Measurements from ENCODE around the gene LHX4.

The LHX4 gene

DNA sequence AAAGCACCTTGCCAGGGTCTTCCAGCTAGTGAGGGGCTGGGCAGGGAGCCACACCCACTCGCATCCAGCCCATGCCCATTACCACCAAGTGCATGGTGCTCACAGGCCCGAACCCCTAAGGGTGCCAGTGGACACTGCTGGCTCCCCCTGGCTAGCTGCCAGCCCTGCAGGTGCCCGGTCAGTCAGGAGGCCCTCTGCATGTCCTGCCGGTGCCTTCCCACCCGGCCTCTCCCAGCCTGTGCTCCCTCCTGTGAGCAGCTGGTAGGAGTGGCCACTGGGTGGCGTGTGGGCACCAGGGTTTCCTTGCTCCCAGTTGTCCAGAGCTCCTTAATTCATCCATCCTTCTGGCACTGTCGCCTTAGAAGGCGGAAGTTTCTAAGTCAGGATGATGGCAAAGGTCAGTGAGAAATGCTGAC lies 42.0 kb upstream of the LHX4 start:
- no peak overlapping the region for H3K9ac ChIP-seq (ENCODE audit: low read length)

DNA sequence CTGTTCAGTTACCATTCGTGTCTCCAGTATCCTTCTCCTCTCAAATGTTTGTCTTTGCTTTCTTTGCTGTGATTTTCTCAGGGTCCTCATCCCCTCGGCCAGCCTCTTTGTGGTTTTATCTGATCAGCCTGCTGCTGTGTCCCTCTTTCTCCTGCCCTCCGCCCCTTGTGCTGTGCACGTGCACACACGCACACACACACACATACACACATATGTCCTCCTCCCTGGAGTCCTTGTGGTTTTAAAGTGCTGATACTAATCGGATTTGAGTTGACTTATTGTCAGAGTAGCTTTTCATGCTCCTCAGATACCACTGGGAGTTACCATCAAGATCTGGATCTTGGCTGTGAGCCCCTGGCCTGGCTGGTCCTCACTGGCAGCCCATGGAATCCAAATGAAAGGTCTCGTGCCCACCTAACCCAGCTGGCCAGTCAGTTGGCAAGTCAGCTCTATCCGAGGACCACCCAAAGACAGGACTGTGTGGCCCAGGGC lies 41.3 kb upstream of the LHX4 start:
- Histone ChIP-seq H3K4me3 (ENCODE audit: low read depth, low read length) (no peak overlapping the region), H3K36me3 (ENCODE audit: control insufficient read depth, insufficient read depth, low read length) (peaks cover 65% of the 10 kb centered on the region), H3K27ac (ENCODE audit: low read depth, low read length) (no peak overlapping the region), H3K9me3 (ENCODE audit: control insufficient read depth, insufficient read depth, low read depth, low read length) (no peaks in the 10 kb centered on the region), H3K9ac (ENCODE audit: low read length) (no peak overlapping the region), H3K27me3 (ENCODE audit: control insufficient read depth, insufficient read depth, low read length) (no peaks in the 10 kb centered on the region), H3K4me1 (ENCODE audit: control insufficient read depth, insufficient read depth, low read length) (no peaks in the 10 kb centered on the region)

More for the DNA sequence above, 42.0 kb upstream of the LHX4 start:
- no peaks in the 10 kb centered on the region for H3K9me3 ChIP-seq (ENCODE audit: control insufficient read depth, insufficient read depth, low read depth, low read length)
- no peaks in the 10 kb centered on the region for H3K27me3 ChIP-seq (ENCODE audit: control insufficient read depth, insufficient read depth, low read length)
- no peak overlapping the region for H3K27ac ChIP-seq (ENCODE audit: low read depth, low read length)
- no peaks in the 10 kb centered on the region for H3K4me1 ChIP-seq (ENCODE audit: control insufficient read depth, insufficient read depth, low read length)
- peaks cover 68% of the 10 kb centered on the region for H3K36me3 ChIP-seq (ENCODE audit: control insufficient read depth, insufficient read depth, low read length)
- no peak overlapping the region for H3K4me3 ChIP-seq (ENCODE audit: low read depth, low read length)

DNA sequence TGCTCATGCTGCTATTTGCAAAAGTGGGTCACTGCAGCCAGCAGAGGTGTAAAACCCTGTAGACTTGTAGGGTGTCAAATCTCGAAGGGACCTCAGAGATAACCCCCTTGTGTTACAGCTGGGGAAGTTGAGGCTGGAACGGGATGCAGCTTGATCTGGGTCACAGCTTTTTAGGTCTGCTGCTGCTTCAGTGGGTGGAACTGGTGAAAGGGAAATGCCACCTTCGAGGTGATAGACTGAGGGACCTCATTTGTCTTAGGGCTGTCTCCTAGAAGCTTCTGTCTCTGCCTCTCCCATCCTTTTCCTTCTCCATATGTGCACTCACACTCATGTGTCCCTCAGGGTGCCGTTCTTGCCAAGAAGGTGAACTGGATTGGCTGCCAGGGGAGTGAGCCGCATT lies 40.0 kb upstream of the LHX4 start:
- no peak overlapping the region for H3K9ac ChIP-seq (ENCODE audit: low read length)
- no peak overlapping the region for H3K4me3 ChIP-seq (ENCODE audit: low read depth, low read length)
- H3K4me1 ChIP-seq (ENCODE audit: control insufficient read depth, insufficient read depth, low read length), result peaks cover 6% of the 10 kb centered on the region; the same call in 1 of the 2 replicates
- no peaks in the 10 kb centered on the region for H3K9me3 ChIP-seq (ENCODE audit: control insufficient read depth, insufficient read depth, low read depth, low read length)
- H3K27ac ChIP-seq (ENCODE audit: low read depth, low read length), result no peak overlapping the region
- H3K27me3 ChIP-seq (ENCODE audit: control insufficient read depth, insufficient read depth, low read length), result no peaks in the 10 kb centered on the region
- H3K36me3 ChIP-seq (ENCODE audit: control insufficient read depth, insufficient read depth, low read length), result peaks cover 56% of the 10 kb centered on the region

DNA sequence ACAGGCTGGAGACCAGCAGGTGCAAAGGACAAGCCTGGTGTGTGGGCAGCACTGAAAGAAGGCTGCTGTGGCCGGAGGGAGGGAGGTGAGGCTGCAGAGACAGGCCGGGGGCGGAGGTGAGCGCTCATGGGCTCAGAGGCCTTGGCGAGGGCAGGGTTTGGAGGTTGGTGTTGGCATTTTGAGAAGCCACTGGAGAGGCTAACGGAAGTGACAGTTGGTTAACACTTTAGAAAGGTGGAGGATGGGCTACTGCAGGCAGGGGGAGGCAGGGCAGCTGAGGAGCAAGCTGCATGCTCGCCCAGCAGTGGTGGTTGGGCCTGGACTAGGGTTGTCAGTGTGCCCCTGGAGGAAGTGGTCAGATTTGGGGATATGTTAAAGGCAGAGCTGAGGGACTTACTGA lies 37.9 kb upstream of the LHX4 start:
- H3K36me3 ChIP-seq (ENCODE audit: control insufficient read depth, insufficient read depth, low read length), result peaks cover 51% of the 10 kb centered on the region
- no peak overlapping the region for H3K4me3 ChIP-seq (ENCODE audit: low read depth, low read length)
- no peaks in the 10 kb centered on the region for H3K27me3 ChIP-seq (ENCODE audit: control insufficient read depth, insufficient read depth, low read length)
- H3K4me1 ChIP-seq (ENCODE audit: control insufficient read depth, insufficient read depth, low read length), result peaks cover 6% of the 10 kb centered on the region; the same call in 1 of the 2 replicates
- H3K9ac ChIP-seq (ENCODE audit: low read length), result no peak overlapping the region
- H3K9me3 ChIP-seq (ENCODE audit: control insufficient read depth, insufficient read depth, low read depth, low read length), result no peaks in the 10 kb centered on the region
- no peak overlapping the region for H3K27ac ChIP-seq (ENCODE audit: low read depth, low read length)

DNA sequence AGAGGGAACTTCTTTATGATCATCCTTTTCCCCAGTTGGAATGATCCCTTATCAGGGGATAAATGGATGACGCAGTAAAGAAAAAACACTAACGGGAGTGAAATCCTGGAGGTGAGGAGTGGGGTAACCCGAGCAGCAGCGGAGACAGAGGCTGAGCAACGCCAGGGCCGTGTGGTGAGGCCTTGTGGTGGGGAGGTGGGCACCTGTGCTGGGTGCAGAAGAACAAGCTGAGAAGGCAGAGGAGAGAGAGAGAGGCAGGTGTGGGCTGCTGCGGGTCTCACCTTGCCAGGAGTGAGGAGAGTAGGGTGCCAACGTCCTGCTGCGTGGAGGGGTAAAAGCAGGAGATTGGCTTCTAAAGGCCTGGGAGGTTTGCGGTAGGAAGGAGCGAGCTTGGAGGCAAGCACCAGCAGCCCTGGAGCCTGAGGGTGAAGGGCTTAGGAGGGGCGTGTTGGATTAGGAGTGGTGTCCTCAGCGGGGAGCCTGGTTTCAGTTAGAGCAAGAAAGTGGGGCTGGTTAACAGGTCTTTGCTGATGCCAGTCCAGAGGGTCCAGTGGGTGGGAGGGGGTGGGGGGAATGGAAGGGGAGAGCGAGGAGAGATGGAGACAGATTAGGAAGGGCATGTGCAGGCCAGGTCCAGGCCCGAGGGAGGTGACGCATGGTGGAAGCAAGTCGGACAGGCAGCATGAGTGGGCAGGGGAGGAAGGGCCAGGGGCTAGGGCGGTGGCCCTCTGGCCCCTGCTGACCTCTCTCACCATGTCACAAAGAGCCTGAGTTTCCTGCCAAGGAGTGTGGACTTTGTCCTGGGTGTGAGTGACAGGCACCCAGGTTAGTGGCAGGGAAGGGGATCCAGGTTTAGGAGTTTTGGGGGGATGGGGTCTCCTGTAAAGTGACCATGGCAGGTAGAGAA lies 36.7 kb upstream of the LHX4 start:
- H3K9ac ChIP-seq (ENCODE audit: low read length), result no peak overlapping the region
- peaks cover 59% of the 10 kb centered on the region for H3K36me3 ChIP-seq (ENCODE audit: control insufficient read depth, insufficient read depth, low read length)
- H3K9me3 ChIP-seq (ENCODE audit: control insufficient read depth, insufficient read depth, low read depth, low read length), result no peaks in the 10 kb centered on the region
- H3K27ac ChIP-seq (ENCODE audit: low read depth, low read length), result no peak overlapping the region
- H3K4me3 ChIP-seq (ENCODE audit: low read depth, low read length), result no peak overlapping the region
- no peaks in the 10 kb centered on the region for H3K27me3 ChIP-seq (ENCODE audit: control insufficient read depth, insufficient read depth, low read length)
- peaks cover 6% of the 10 kb centered on the region; the same call in 1 of the 2 replicates for H3K4me1 ChIP-seq (ENCODE audit: control insufficient read depth, insufficient read depth, low read length)

DNA sequence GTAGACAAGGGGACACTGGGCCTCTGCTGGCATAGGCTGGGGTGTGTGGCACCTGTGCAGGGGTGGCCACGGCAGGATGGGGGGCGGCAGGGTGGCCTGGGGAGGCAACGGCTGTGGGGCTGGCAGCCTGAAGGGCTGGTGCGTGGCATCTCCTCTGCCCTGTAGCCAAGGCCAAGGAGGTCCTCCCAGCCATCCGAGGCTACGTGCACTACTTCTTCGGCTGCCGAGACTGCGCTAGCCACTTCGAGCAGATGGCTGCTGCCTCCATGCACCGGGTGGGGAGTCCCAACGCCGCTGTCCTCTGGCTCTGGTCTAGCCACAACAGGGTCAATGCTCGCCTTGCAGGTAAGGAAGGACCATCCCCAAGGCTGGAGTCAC lies 36.0 kb upstream of the LHX4 start:
- Histone ChIP-seq H3K27ac (ENCODE audit: low read depth, low read length) (no peak overlapping the region), H3K4me3 (ENCODE audit: low read depth, low read length) (no peak overlapping the region), H3K9ac (ENCODE audit: low read length) (no peak overlapping the region), H3K4me1 (ENCODE audit: control insufficient read depth, insufficient read depth, low read length) (peaks cover 6% of the 10 kb centered on the region; the same call in 1 of the 2 replicates), H3K36me3 (ENCODE audit: control insufficient read depth, insufficient read depth, low read length) (peaks cover 55% of the 10 kb centered on the region), H3K27me3 (ENCODE audit: control insufficient read depth, insufficient read depth, low read length) (no peaks in the 10 kb centered on the region), H3K9me3 (ENCODE audit: control insufficient read depth, insufficient read depth, low read depth, low read length) (no peaks in the 10 kb centered on the region)

DNA sequence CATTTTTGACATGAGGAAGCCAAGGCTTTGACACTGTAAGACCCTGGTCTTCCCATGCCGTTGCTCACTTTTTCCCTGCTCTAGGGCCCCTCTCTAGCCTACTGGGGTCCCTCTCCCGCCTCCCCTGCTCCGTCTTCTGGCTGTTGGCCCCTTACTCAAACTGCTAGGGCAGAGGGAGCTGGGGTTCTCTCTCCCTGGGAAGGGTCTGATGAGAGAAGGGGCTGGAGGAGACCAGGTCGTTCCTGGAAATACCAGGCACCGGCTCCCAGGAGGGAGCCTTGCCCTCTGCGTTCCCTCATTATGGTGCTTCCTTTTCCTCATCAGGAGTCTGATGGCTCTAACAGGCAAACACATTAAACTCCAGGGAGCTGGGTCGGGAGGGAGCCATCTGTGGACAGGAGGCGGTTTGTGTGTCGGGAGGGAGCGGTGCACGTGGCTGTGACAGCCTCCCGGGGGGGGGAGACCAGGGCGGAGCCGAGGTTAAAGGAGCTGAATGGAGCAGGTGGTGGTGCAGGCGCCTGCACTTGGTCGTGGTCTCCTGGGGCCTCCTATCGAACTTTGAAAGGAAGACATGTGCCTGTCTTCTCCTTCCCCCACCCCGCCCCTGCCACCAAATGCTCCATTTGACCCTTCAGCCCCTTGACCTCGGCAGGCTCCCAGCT lies 35.4 kb upstream of the LHX4 start:
- H3K27me3 ChIP-seq (ENCODE audit: control insufficient read depth, insufficient read depth, low read length), result no peaks in the 10 kb centered on the region
- peaks cover 51% of the 10 kb centered on the region for H3K36me3 ChIP-seq (ENCODE audit: control insufficient read depth, insufficient read depth, low read length)
- H3K4me1 ChIP-seq (ENCODE audit: control insufficient read depth, insufficient read depth, low read length), result peaks cover 6% of the 10 kb centered on the region; the same call in 1 of the 2 replicates
- H3K4me3 ChIP-seq (ENCODE audit: low read depth, low read length), result no peak overlapping the region
- H3K9me3 ChIP-seq (ENCODE audit: control insufficient read depth, insufficient read depth, low read depth, low read length), result no peaks in the 10 kb centered on the region
- H3K9ac ChIP-seq (ENCODE audit: low read length), result no peak overlapping the region
- H3K27ac ChIP-seq (ENCODE audit: low read depth, low read length), result no peak overlapping the region

DNA sequence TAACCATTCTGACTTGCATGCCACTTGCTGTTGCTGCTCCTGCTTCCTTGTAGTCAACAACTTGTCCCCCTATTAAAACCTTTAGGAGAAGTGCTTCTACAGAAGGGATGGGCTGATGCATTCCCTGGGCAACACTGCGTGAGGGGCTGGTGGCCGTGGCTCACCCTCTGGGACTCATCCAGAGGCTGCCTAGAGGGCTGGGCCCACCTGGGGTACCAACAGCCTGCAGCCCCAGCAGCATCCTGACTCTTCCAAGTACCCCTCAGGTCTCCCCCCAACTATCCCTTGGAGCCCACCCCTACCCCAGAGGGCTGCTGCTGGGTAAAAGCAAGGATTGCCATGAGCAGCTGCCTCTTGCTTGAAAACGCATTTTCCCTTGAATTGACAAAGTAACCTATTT lies 34.7 kb upstream of the LHX4 start:
- no peak overlapping the region for H3K27ac ChIP-seq (ENCODE audit: low read depth, low read length)
- no peaks in the 10 kb centered on the region for H3K9me3 ChIP-seq (ENCODE audit: control insufficient read depth, insufficient read depth, low read depth, low read length)
- H3K27me3 ChIP-seq (ENCODE audit: control insufficient read depth, insufficient read depth, low read length), result no peaks in the 10 kb centered on the region
- H3K9ac ChIP-seq (ENCODE audit: low read length), result no peak overlapping the region
- peaks cover 6% of the 10 kb centered on the region; the same call in 1 of the 2 replicates for H3K4me1 ChIP-seq (ENCODE audit: control insufficient read depth, insufficient read depth, low read length)
- peaks cover 44% of the 10 kb centered on the region for H3K36me3 ChIP-seq (ENCODE audit: control insufficient read depth, insufficient read depth, low read length)
- H3K4me3 ChIP-seq (ENCODE audit: low read depth, low read length), result no peak overlapping the region

DNA sequence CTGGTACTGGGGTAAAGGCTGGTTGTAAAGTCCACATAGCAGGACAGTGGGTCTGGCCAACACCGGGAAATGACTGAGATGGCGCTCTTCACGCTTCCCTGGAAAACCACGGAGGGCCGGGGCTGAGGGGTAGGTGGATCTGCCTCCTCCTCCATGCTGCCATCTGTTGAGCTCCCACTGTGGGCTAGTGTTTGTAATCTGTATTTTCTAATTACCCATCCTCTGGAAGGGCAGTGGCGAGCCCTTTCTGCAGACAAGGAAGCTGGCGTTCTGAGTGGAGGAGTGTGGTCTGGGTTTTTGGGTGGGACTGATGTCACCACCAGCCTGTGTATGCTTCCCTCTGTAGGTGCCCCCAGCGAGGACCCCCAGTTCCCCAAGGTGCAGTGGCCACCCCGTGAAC lies 34.1 kb upstream of the LHX4 start:
- peaks cover 40% of the 10 kb centered on the region for H3K36me3 ChIP-seq (ENCODE audit: control insufficient read depth, insufficient read depth, low read length)
- H3K27ac ChIP-seq (ENCODE audit: low read depth, low read length), result no peak overlapping the region
- no peaks in the 10 kb centered on the region for H3K9me3 ChIP-seq (ENCODE audit: control insufficient read depth, insufficient read depth, low read depth, low read length)
- H3K4me1 ChIP-seq (ENCODE audit: control insufficient read depth, insufficient read depth, low read length), result peaks cover 6% of the 10 kb centered on the region; the same call in 1 of the 2 replicates
- H3K9ac ChIP-seq (ENCODE audit: low read length), result no peak overlapping the region
- H3K4me3 ChIP-seq (ENCODE audit: low read depth, low read length), result no peak overlapping the region
- no peaks in the 10 kb centered on the region for H3K27me3 ChIP-seq (ENCODE audit: control insufficient read depth, insufficient read depth, low read length)

DNA sequence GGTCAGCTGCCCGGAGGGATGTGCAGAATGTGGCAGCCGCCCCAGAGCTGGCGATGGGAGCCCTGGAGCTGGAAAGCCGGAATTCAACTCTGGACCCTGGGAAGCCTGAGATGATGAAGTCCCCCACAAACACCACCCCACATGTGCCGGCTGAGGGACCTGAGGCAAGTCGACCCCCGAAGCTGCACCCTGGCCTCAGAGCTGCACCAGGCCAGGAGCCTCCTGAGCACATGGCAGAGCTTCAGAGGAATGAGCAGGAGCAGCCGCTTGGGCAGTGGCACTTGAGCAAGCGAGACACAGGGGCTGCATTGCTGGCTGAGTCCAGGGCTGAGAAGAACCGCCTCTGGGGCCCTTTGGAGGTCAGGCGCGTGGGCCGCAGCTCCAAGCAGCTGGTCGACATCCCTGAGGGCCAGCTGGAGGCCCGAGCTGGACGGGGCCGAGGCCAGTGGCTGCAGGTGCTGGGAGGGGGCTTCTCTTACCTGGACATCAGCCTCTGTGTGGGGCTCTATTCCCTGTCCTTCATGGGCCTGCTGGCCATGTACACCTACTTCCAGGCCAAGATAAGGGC lies 33.5 kb upstream of the LHX4 start:
- H3K9me3 ChIP-seq (ENCODE audit: control insufficient read depth, insufficient read depth, low read depth, low read length), result no peaks in the 10 kb centered on the region
- H3K4me1 ChIP-seq (ENCODE audit: control insufficient read depth, insufficient read depth, low read length), result peaks cover 6% of the 10 kb centered on the region; the same call in 1 of the 2 replicates
- H3K4me3 ChIP-seq (ENCODE audit: low read depth, low read length), result no peak overlapping the region
- no peak overlapping the region for H3K27ac ChIP-seq (ENCODE audit: low read depth, low read length)
- no peak overlapping the region for H3K9ac ChIP-seq (ENCODE audit: low read length)
- peaks cover 34% of the 10 kb centered on the region for H3K36me3 ChIP-seq (ENCODE audit: control insufficient read depth, insufficient read depth, low read length)
- H3K27me3 ChIP-seq (ENCODE audit: control insufficient read depth, insufficient read depth, low read length), result no peaks in the 10 kb centered on the region

DNA sequence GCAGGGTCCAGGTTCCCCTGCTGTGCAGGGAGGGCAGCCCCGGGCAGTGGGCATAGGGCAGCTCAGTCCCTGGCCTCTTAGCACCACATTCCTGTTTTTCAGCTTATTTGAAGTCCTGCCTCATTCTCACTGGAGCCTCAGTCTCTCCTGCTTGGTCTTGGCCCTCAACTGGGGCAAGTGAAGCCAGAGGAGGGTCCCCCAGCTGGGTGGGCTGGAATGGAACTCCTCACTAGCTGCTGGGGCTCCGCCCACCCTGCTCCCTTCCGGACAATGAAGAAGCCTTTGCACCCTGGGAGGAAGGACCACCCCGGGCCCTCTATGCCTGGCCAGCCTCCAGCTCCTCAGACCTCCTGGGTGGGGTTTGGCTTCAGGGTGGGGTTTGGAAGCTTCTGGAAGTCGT lies 32.8 kb upstream of the LHX4 start:
- peaks cover 26% of the 10 kb centered on the region for H3K36me3 ChIP-seq (ENCODE audit: control insufficient read depth, insufficient read depth, low read length)
- H3K9me3 ChIP-seq (ENCODE audit: control insufficient read depth, insufficient read depth, low read depth, low read length), result no peaks in the 10 kb centered on the region
- H3K27me3 ChIP-seq (ENCODE audit: control insufficient read depth, insufficient read depth, low read length), result no peaks in the 10 kb centered on the region
- H3K4me1 ChIP-seq (ENCODE audit: control insufficient read depth, insufficient read depth, low read length), result peaks cover 6% of the 10 kb centered on the region; the same call in 1 of the 2 replicates
- H3K9ac ChIP-seq (ENCODE audit: low read length), result no peak overlapping the region
- H3K4me3 ChIP-seq (ENCODE audit: low read depth, low read length), result no peak overlapping the region
- no peak overlapping the region for H3K27ac ChIP-seq (ENCODE audit: low read depth, low read length)

Measured in HUES6 (cell line).